KMS-11 (cell line): ENCODE data around the gene SDC3.

ENCODE experiments used
- H2AFZ ChIP-seq: fragments of 200-600 bp; sonication (generic); 2 replicates; pipeline ENCODE4 v1.6.1; 2016; ENCODE audit warnings: antibody characterized with exemption, mixed run types, low read depth
- H3K27ac ChIP-seq: fragments of 200-600 bp; sonication (generic); 2 replicates; pipeline ENCODE4 v1.6.1; 2016; ENCODE audit warnings: mild to moderate bottlenecking, mixed run types
- H3K27me3 ChIP-seq: fragments of 200-600 bp; sonication (generic); 2 replicates; pipeline ENCODE4 v1.6.1; 2017; ENCODE audit warnings: mild to moderate bottlenecking, low read depth, mixed run types, moderate library complexity; ENCODE audit not compliant: insufficient read depth
- H3K36me3 ChIP-seq: fragments of 200-600 bp; sonication (generic); 2 replicates; pipeline ENCODE4 v1.6.1; 2017; ENCODE audit warnings: mild to moderate bottlenecking, mixed run types; ENCODE audit not compliant: insufficient read depth
- H3K4me1 ChIP-seq: fragments of 200-600 bp; sonication (generic); 2 replicates; pipeline ENCODE4 v1.6.1; 2016; ENCODE audit warnings: mild to moderate bottlenecking, low read depth, mixed run types; ENCODE audit not compliant: poor library complexity, severe bottlenecking
- H3K4me2 ChIP-seq: fragments of 200-600 bp; sonication (generic); 2 replicates; pipeline ENCODE4 v1.7.0; 2016; ENCODE audit warnings: mild to moderate bottlenecking, mixed run types
- H3K4me3 ChIP-seq: fragments of 200-600 bp; sonication (generic); IDR thresholded peaks from 2 replicates; pipeline ENCODE4 v1.6.1; 2017; ENCODE audit warnings: low read depth, low read length, mixed read lengths; ENCODE audit not compliant: insufficient read depth
- H3K79me2 ChIP-seq: fragments of 200-600 bp; sonication (generic); 2 replicates; pipeline ENCODE4 v1.6.1; 2016; ENCODE audit warnings: low read depth, mixed run types; ENCODE audit not compliant: insufficient read depth
- H3K9ac ChIP-seq: fragments of 200-600 bp; sonication (generic); 2 replicates; pipeline ENCODE4 v1.6.1; 2016; ENCODE audit warnings: mild to moderate bottlenecking, mixed run types
- H4K20me1 ChIP-seq: fragments of 200-600 bp; sonication (generic); 2 replicates; pipeline ENCODE4 v1.6.1; 2016; ENCODE audit warnings: mild to moderate bottlenecking, mixed run types; ENCODE audit not compliant: insufficient read depth
- CTCF ChIP-seq: fragments of 200-600 bp; sonication (generic); conservative IDR thresholded peaks from 2 replicates; pipeline ENCODE4 v1.6.1; 2017; ENCODE audit warnings: low read depth, mild to moderate bottlenecking, antibody characterized with exemption, low read length, moderate library complexity, mixed read lengths

Gene SDC3

GRCh38 chr1:30855686-30856259 is 52.8 kb downstream of the SDC3 start:
- Histone ChIP-seq H3K4me2 (no peak overlapping the region), H3K27me3 (peaks cover 54% of the 10 kb centered on the region)

GRCh38 chr1:30853350-30853749 is 55.2 kb downstream of the SDC3 start:
- Histone ChIP-seq H3K4me2 (no peak overlapping the region), H2AFZ (peak overlapping the region; percentile 78; the same call in 1 of the 2 replicates)

More at GRCh38 chr1:30855686-30856259, 52.8 kb downstream of the SDC3 start:
- no peak overlapping the region for H3K27ac ChIP-seq
- H3K36me3 ChIP-seq, result no peaks in the 10 kb centered on the region
- TF ChIP-seq CTCF, result no peak
- no peaks in the 10 kb centered on the region for H3K4me1 ChIP-seq
- H3K4me3 ChIP-seq, result no peak overlapping the region
- no peaks in the 10 kb centered on the region for H4K20me1 ChIP-seq
- no peak overlapping the region for H3K9ac ChIP-seq
- H2AFZ ChIP-seq, result no peak overlapping the region
- H3K79me2 ChIP-seq, result no peaks in the 10 kb centered on the region

GRCh38 chr1:30852026-30852425 is 56.5 kb downstream of the SDC3 start:
- no peak overlapping the region for H2AFZ ChIP-seq

More at GRCh38 chr1:30853350-30853749, 55.2 kb downstream of the SDC3 start:
- H4K20me1 ChIP-seq, result no peaks in the 10 kb centered on the region
- H3K4me1 ChIP-seq, result no peaks in the 10 kb centered on the region
- TF ChIP-seq CTCF, result no peak
- peaks cover 57% of the 10 kb centered on the region for H3K27me3 ChIP-seq
- no peak overlapping the region for H3K27ac ChIP-seq
- no peak overlapping the region for H3K4me3 ChIP-seq
- no peaks in the 10 kb centered on the region for H3K79me2 ChIP-seq
- no peaks in the 10 kb centered on the region for H3K36me3 ChIP-seq
- H3K9ac ChIP-seq, result no peak overlapping the region

GRCh38 chr1:30851286-30851685 is 57.3 kb downstream of the SDC3 start:
- Histone ChIP-seq H2AFZ (no peak overlapping the region), H3K4me3 (no peak overlapping the region), H3K27me3 (peaks cover 54% of the 10 kb centered on the region), H3K4me1 (no peaks in the 10 kb centered on the region), H3K9ac (no peak overlapping the region), H3K4me2 (no peak overlapping the region), H4K20me1 (no peaks in the 10 kb centered on the region), H3K27ac (no peak overlapping the region), H3K79me2 (no peaks in the 10 kb centered on the region), H3K36me3 (no peaks in the 10 kb centered on the region)
- TF ChIP-seq CTCF, result no peak

More at GRCh38 chr1:30852026-30852425, 56.5 kb downstream of the SDC3 start:
- Histone ChIP-seq H3K4me2 (no peak overlapping the region), H3K4me1 (no peaks in the 10 kb centered on the region), H3K9ac (no peak overlapping the region), H3K79me2 (no peaks in the 10 kb centered on the region), H3K36me3 (no peaks in the 10 kb centered on the region), H3K4me3 (no peak overlapping the region), H3K27me3 (peaks cover 56% of the 10 kb centered on the region), H4K20me1 (no peaks in the 10 kb centered on the region), H3K27ac (no peak overlapping the region)
- no peak for TF ChIP-seq CTCF
